H1 (cell line): ENCODE measurements around the gene UGT1A9. TPM values are rescaled to one million over a fixed set of nuclear protein-coding genes. Genes with fewer than 3 reads are reported as not detected.

Experiments used
- CHD7 ChIP-seq: fragments of 300-600 bp; sonication (generic); IDR thresholded peaks from 2 replicates; pipeline ENCODE4 v1.7.1; 2012; ENCODE audit warnings: low read length, moderate library complexity, mild to moderate bottlenecking, inconsistent platforms; ENCODE audit not compliant: insufficient replicate concordance
- CREB1 ChIP-seq: IDR thresholded peaks from 2 replicates; pipeline ENCODE4 v1.6.1; 2012; ENCODE audit warnings: inconsistent platforms
- FOSL1 ChIP-seq: IDR thresholded peaks from 2 replicates; pipeline ENCODE4 v1.6.1; 2011; ENCODE audit warnings: mild to moderate bottlenecking, low read depth, low read length, moderate library complexity; ENCODE audit not compliant: insufficient read depth
- KDM1A ChIP-seq: fragments of 200-600, 300-600 bp; sonication (generic); IDR thresholded peaks from 2 replicates; pipeline ENCODE4 v1.7.1; 2016; ENCODE audit warnings: mild to moderate bottlenecking, low read length, borderline replicate concordance
- MAFK ChIP-seq: IDR thresholded peaks from 2 replicates; pipeline ENCODE4 v1.6.1; 2012; ENCODE audit warnings: low read depth, mild to moderate bottlenecking, improper control_type of control experiment, low read length
- polyA plus RNA-seq, 7 experiments: library from polyadenylated mRNA; depleted of rRNA in 3 of 7; stranded (reverse) in 5 of 7; unstranded in 2 of 7; fragments of >200 nt in 5 of 7; fragments of 200-250 nt in 2 of 7; gene quantifications; 1 replicate in 5 of 7; 2 replicates in 1 of 7; 4 replicates in 1 of 7; pipeline versions ENCODE4 v1.2.1 to v1.2.3, GENCODE V29; 2011 to 2013; ENCODE audit warnings: missing spikeins in 2 of 7, mixed read lengths in 2 of 7
- total RNA-seq: library from RNA; stranded (reverse); fragmentation: NEBNext Ultra II Directional; extraction: Animal tissue kit (Norgen Biotek cat#: 25700); gene quantifications from 2 replicates; pipeline ENCODE4 v1.2.1, GENCODE V29; 2021

UGT1A9 gene
- total and polyA plus RNA-seq, 2 of the 8 experiments (the other 6 are each of a cell fraction or from before 2014, with no cell fraction given): not detected

GRCh38 chr2:233811732-233812131, 140.0 kb downstream of the UGT1A9 start (continued):
- no peak for TF ChIP-seq CHD7
- TF ChIP-seq KDM1A: no peak
- no peak for TF ChIP-seq FOSL1
- TF ChIP-seq MAFK: no peak
- TF ChIP-seq CREB1: no peak
